Type B pancreatic cell (in vitro differentiated cells): ENCODE measurements around the gene SP100. TPM values are rescaled to one million over a fixed set of nuclear protein-coding genes. Genes with fewer than 3 reads are reported as not detected.
"Not testable (repeated sequence)": the region's sequence is repeated elsewhere in the genome, so short reads cannot be mapped to it uniquely, and the experiment has no call there.

ENCODE experiments used
- DNase-seq: peaks from one replicate; pipeline ENCODE4 v3.0.0; 2021; ENCODE audit warnings: mixed read lengths; ENCODE audit not compliant: unreplicated experiment; ENCODE audit errors: extremely low spot score
- H3K27ac Mint-ChIP-seq: 2 replicates; pipeline ENCODE4 v1.8.0; 2021; ENCODE audit warnings: mild to moderate bottlenecking, mixed read lengths
- H3K27me3 Mint-ChIP-seq: 2 replicates; pipeline ENCODE4 v1.8.0; 2021; ENCODE audit warnings: mixed read lengths
- H3K36me3 Mint-ChIP-seq: 2 replicates; pipeline ENCODE4 v1.8.0; 2021; ENCODE audit warnings: mixed read lengths
- H3K4me1 Mint-ChIP-seq: one replicate; pipeline ENCODE4 v1.8.0; 2021; ENCODE audit warnings: mixed read lengths; ENCODE audit not compliant: unreplicated experiment
- H3K4me3 Mint-ChIP-seq: 2 replicates; pipeline ENCODE4 v1.8.0; 2021; ENCODE audit warnings: mild to moderate bottlenecking, mixed read lengths
- H3K9me3 Mint-ChIP-seq: 2 replicates; pipeline ENCODE4 v1.8.0; 2021; ENCODE audit warnings: mixed read lengths
- total RNA-seq: library from RNA; stranded (reverse); gene quantifications from 2 replicates; pipeline ENCODE4 v1.2.1, GENCODE V29; 2021; ENCODE audit warnings: low replicate concordance
- TF ChIP-seq, protein P1 (sequence below): fragments of 200-600 bp; sonication (generic); conservative IDR thresholded peaks from 2 replicates; pipeline ENCODE4 v1.5.0; 2021; ENCODE audit warnings: antibody characterized with exemption, mild to moderate bottlenecking

SP100 gene
- total RNA-seq, 1 donor from 2014 or later, result 21.7 TPM

- no peaks in the 10 kb centered on the region for H3K36me3 Mint-ChIP-seq
- H3K27ac Mint-ChIP-seq, result peak overlapping the region; percentile 46
- no peak for DNase-seq
- H3K4me1 Mint-ChIP-seq, result no peaks in the 10 kb centered on the region
- H3K9me3 Mint-ChIP-seq, result peaks cover 4% of the 10 kb centered on the region
- H3K27me3 Mint-ChIP-seq, result no peaks in the 10 kb centered on the region
- TF ChIP-seq, protein P1, sequence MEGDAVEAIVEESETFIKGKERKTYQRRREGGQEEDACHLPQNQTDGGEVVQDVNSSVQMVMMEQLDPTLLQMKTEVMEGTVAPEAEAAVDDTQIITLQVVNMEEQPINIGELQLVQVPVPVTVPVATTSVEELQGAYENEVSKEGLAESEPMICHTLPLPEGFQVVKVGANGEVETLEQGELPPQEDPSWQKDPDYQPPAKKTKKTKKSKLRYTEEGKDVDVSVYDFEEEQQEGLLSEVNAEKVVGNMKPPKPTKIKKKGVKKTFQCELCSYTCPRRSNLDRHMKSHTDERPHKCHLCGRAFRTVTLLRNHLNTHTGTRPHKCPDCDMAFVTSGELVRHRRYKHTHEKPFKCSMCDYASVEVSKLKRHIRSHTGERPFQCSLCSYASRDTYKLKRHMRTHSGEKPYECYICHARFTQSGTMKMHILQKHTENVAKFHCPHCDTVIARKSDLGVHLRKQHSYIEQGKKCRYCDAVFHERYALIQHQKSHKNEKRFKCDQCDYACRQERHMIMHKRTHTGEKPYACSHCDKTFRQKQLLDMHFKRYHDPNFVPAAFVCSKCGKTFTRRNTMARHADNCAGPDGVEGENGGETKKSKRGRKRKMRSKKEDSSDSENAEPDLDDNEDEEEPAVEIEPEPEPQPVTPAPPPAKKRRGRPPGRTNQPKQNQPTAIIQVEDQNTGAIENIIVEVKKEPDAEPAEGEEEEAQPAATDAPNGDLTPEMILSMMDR, result no peak
- H3K4me3 Mint-ChIP-seq, result no peak overlapping the region
Observed at GRCh38 chr2:230472621-230473018, 56.6 kb downstream of the SP100 start.

DNA sequence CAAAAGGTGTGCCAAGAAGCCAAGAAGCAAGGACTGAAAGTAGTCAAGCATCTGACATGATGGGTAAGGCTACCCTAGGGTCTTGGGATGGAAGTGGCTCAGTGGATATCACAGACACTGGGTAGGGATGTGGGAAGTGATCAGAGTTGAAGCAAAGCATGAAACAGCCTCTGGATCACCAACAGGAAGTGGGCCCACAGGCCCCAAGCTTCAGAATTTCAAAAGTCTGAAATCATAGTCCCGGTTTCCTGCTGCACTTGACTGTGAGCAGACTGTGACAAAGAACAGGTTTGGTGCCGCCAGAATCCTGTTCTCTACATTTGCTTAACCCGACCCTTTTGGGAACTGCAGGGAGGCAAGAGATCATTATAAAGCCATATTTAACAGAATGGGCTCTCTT is 57.4 kb downstream of the SP100 start:
- no peaks in the 10 kb centered on the region for H3K36me3 Mint-ChIP-seq
- no peaks in the 10 kb centered on the region for H3K4me1 Mint-ChIP-seq
- TF ChIP-seq, protein P1, result no peak
- no peak overlapping the region for H3K4me3 Mint-ChIP-seq
- H3K27ac Mint-ChIP-seq, result peak overlapping the region; percentile 46
- DNase-seq, result no peak
- no peaks in the 10 kb centered on the region for H3K27me3 Mint-ChIP-seq
- peaks cover 4% of the 10 kb centered on the region for H3K9me3 Mint-ChIP-seq

DNA sequence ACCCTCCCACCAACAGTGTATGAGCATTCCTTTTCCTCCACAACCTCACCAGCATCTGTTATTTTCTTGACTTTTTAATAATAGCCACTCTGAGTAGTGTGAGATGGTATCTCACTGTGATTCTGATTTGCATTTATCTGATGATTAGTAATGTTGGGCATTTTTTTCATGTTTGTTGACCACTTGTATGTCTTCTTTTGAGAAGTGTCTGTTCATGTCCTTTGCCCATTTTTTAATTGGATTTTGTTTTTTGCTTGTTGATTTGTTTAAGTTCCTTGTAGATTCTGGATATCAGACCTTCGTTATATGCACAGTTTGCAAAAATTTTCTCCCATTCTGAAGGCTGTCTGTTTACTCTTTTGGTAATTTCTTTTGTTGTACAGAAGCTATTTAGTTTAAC is 59.1 kb downstream of the SP100 start:
- no peak overlapping the region for H3K4me3 Mint-ChIP-seq

GRCh38 chr2:230485801-230486341 is 69.9 kb downstream of the SP100 start:
- Mint-ChIP-seq H3K27ac (no peak overlapping the region), H3K4me3 (no peak overlapping the region), H3K9me3 (peaks cover 2% of the 10 kb centered on the region), H3K4me1 (no peaks in the 10 kb centered on the region), H3K27me3 (no peaks in the 10 kb centered on the region), H3K36me3 (no peaks in the 10 kb centered on the region)
- TF ChIP-seq, protein P1, result no peak
- DNase-seq, result no peak

More for the DNA sequence above, 59.1 kb downstream of the SP100 start:
- H3K27ac Mint-ChIP-seq, result no peak overlapping the region
- DNase-seq, result no peak
- H3K9me3 Mint-ChIP-seq, result peaks cover 4% of the 10 kb centered on the region
- no peaks in the 10 kb centered on the region for H3K27me3 Mint-ChIP-seq
- TF ChIP-seq, protein P1, result no peak
- H3K36me3 Mint-ChIP-seq, result no peaks in the 10 kb centered on the region
- H3K4me1 Mint-ChIP-seq, result no peaks in the 10 kb centered on the region

- H3K4me3 Mint-ChIP-seq, DNase-seq, H3K4me1 Mint-ChIP-seq, H3K27me3 Mint-ChIP-seq, H3K36me3 Mint-ChIP-seq, H3K9me3 Mint-ChIP-seq, H3K27ac Mint-ChIP-seq: not testable (repeated sequence)
Observed at GRCh38 chr2:230491219-230491618, 75.2 kb downstream of the SP100 start.

DNA sequence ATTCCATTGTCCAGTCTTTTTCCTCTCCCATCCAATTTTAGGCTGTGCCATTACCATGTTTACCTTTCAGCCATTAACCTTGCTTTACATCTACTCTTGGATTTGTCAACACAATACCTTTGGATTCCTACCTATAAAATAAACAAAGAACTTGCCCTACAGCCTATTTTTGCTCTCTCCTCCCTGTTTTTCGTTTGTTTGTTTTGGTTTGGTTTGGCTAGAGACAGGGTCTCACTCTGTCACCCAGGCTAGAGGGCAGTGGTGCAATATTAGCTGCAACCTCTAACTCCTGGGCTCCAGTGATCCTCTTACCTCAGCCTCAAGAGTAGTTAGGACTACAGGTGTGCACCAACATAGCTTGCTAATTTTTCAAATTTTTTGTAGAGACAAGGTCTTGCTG is 76.1 kb downstream of the SP100 start:
- H3K4me1 Mint-ChIP-seq, result no peaks in the 10 kb centered on the region
- DNase-seq, result no peak
- H3K36me3 Mint-ChIP-seq, result no peaks in the 10 kb centered on the region
- no peaks in the 10 kb centered on the region for H3K27me3 Mint-ChIP-seq
- H3K9me3 Mint-ChIP-seq, result peaks cover 4% of the 10 kb centered on the region
- no peak overlapping the region for H3K27ac Mint-ChIP-seq
- TF ChIP-seq, protein P1, result no peak
- H3K4me3 Mint-ChIP-seq, result no peak overlapping the region
